Natural killer cell (primary cell): Measurements from ENCODE around the gene PLBD2. TPM values are rescaled to one million over a fixed set of nuclear protein-coding genes. Genes with fewer than 3 reads are reported as not detected.

ENCODE experiments used
- ATAC-seq, 3 donors: fragments of 150-1000 bp in 2 of 3; fragments of 200-7000 bp in 1 of 3; cut with Tn5 transposase; 1 replicate in 1 of 3; 2 replicates in 2 of 3; pipeline ENCODE4 v1.10.0; 2021; ENCODE audit warnings: mild to moderate bottlenecking in 2 of 3, moderate library complexity in 2 of 3
- DNase-seq, 2 donors: peaks; one replicate each; pipeline versions ENCODE4 v3.0.0 to v3.0.0-alpha.2; 2013 to 2021; ENCODE audit warnings: mixed read lengths in 1 of 2
- H3K27ac ChIP-seq: one replicate; pipeline ENCODE4 v1.5.1; 2013; ENCODE audit warnings: mild to moderate bottlenecking, low read length
- H3K27me3 ChIP-seq: one replicate; pipeline ENCODE4 v1.6.1; 2013; ENCODE audit warnings: low read length; ENCODE audit not compliant: control insufficient read depth, insufficient read depth
- H3K36me3 ChIP-seq: one replicate; pipeline ENCODE4 v1.6.1; 2013; ENCODE audit warnings: low read length; ENCODE audit not compliant: control insufficient read depth, insufficient read depth
- H3K4me1 ChIP-seq: one replicate; pipeline ENCODE4 v1.6.1; 2013; ENCODE audit warnings: low read length; ENCODE audit not compliant: control insufficient read depth, insufficient read depth
- H3K4me3 ChIP-seq: one replicate; pipeline ENCODE4 v1.5.1; 2013; ENCODE audit warnings: low read length
- H3K9me3 ChIP-seq: one replicate; pipeline ENCODE4 v1.6.1; 2013; ENCODE audit warnings: low read length; ENCODE audit not compliant: control insufficient read depth, insufficient read depth
- H3K27ac Mint-ChIP-seq, 2 donors: one replicate each; pipeline ENCODE4 v1.8.0; 2022; ENCODE audit warnings: mild to moderate bottlenecking in 2 of 2, mixed read lengths in 2 of 2, moderate library complexity in 1 of 2
- H3K27me3 Mint-ChIP-seq, 2 donors: one replicate each; pipeline ENCODE4 v1.8.0; 2022; ENCODE audit warnings: low read depth in 2 of 2, mixed read lengths in 2 of 2
- H3K36me3 Mint-ChIP-seq: one replicate; pipeline ENCODE4 v1.8.0; 2022; ENCODE audit warnings: mixed read lengths
- H3K4me1 Mint-ChIP-seq, 2 donors: one replicate each; pipeline ENCODE4 v1.8.0; 2022; ENCODE audit warnings: mixed read lengths in 2 of 2
- H3K4me3 Mint-ChIP-seq: one replicate; pipeline ENCODE4 v1.8.0; 2022; ENCODE audit warnings: mild to moderate bottlenecking, moderate library complexity, mixed read lengths
- H3K9me3 Mint-ChIP-seq, 2 donors: one replicate each; pipeline ENCODE4 v1.8.0; 2022; ENCODE audit warnings: mixed read lengths in 2 of 2
- CTCF ChIP-seq: fragments of 200-600 bp; IDR thresholded peaks from one replicate; pipeline ENCODE4 v1.8.0; 2022; ENCODE audit warnings: antibody characterized with exemption
- WGBS: methylation state at CpG from one replicate; pipeline ENCODE4 v1.1.7; 2013; ENCODE audit warnings: missing lambda C conversion rate; ENCODE audit not compliant: insufficient coverage; 5-methylcytosine and 5-hydroxymethylcytosine counted together
- intact Hi-C: fragments of 100-400 bp; cut with micrococcal nuclease; formaldehyde crosslinking; loops from one replicate; pipeline ENCODE4 v1.14.2; 2022
- total RNA-seq, 4 donors: library from RNA; stranded (reverse); fragments of 120-200 nt in 1 of 4; gene quantifications; one replicate each; pipeline versions ENCODE4 v1.2.3 to v1.2.4, GENCODE V29; 2013 to 2022

The PLBD2 gene
- total RNA-seq, 3 donors from 2014 or later (not counting 1 experiment from before 2014, with no cell fraction given): 15.5 to 18.1 (median 16.3) TPM

GRCh38 chr12:113392520-113392919 is 34.1 kb downstream of the PLBD2 start:
- intact Hi-C loops: no loop called here
- H3K27me3 ChIP-seq: no peaks in the 10 kb centered on the region
- peaks cover 2% of the 10 kb centered on the region for H3K36me3 ChIP-seq
- H3K27ac Mint-ChIP-seq: no peak overlapping the region
- no peaks in the 10 kb centered on the region for H3K27me3 Mint-ChIP-seq
- no peaks in the 10 kb centered on the region for H3K9me3 ChIP-seq
- H3K4me1 Mint-ChIP-seq: no peaks in the 10 kb centered on the region
- WGBS: 92% methylated on average over 7 of the region's 7 CpGs
- no peaks in the 10 kb centered on the region for H3K9me3 Mint-ChIP-seq
- H3K4me3 ChIP-seq: no peak overlapping the region
- DNase-seq (no peak), ATAC-seq (no peak)
- no peak overlapping the region for H3K27ac ChIP-seq
- no peaks in the 10 kb centered on the region for H3K4me1 ChIP-seq
- TF ChIP-seq CTCF: no peak
- no peak overlapping the region for H3K4me3 Mint-ChIP-seq
- H3K36me3 Mint-ChIP-seq: no peaks in the 10 kb centered on the region

GRCh38 chr12:113392988-113393579 is 34.7 kb downstream of the PLBD2 start:
- Histone ChIP-seq H3K9me3 (no peaks in the 10 kb centered on the region), H3K4me3 (no peak overlapping the region), H3K36me3 (peaks cover 2% of the 10 kb centered on the region), H3K27ac (no peak overlapping the region), H3K4me1 (no peaks in the 10 kb centered on the region), H3K27me3 (no peaks in the 10 kb centered on the region)
- no peak for TF ChIP-seq CTCF
- H3K36me3 Mint-ChIP-seq: no peaks in the 10 kb centered on the region
- 91% methylated on average over 17 of the region's 17 CpGs for WGBS
- DNase-seq: no peak
- no peaks in the 10 kb centered on the region for H3K27me3 Mint-ChIP-seq
- no peaks in the 10 kb centered on the region for H3K4me1 Mint-ChIP-seq
- H3K27ac Mint-ChIP-seq: no peak overlapping the region
- no peak for ATAC-seq
- no peak overlapping the region for H3K4me3 Mint-ChIP-seq
- intact Hi-C loops: no loop called here
- no peaks in the 10 kb centered on the region for H3K9me3 Mint-ChIP-seq

- no peak overlapping the region for H3K27ac Mint-ChIP-seq
- Histone ChIP-seq H3K4me3 (no peak overlapping the region), H3K27ac (no peak overlapping the region), H3K4me1 (no peaks in the 10 kb centered on the region), H3K36me3 (no peaks in the 10 kb centered on the region), H3K27me3 (no peaks in the 10 kb centered on the region), H3K9me3 (no peaks in the 10 kb centered on the region)
- WGBS: 92% methylated on average over 5 of the region's 5 CpGs
- DNase-seq (no peak), ATAC-seq (no peak)
- H3K4me1 Mint-ChIP-seq: no peaks in the 10 kb centered on the region
- H3K4me3 Mint-ChIP-seq: no peak overlapping the region
- H3K9me3 Mint-ChIP-seq: no peaks in the 10 kb centered on the region
- H3K27me3 Mint-ChIP-seq: no peaks in the 10 kb centered on the region
- intact Hi-C loops: no loop called here
- TF ChIP-seq CTCF: no peak
- H3K36me3 Mint-ChIP-seq: no peaks in the 10 kb centered on the region
Observed at GRCh38 chr12:113393749-113394148, 35.4 kb downstream of the PLBD2 start.

GRCh38 chr12:113395119-113395518 is 36.7 kb downstream of the PLBD2 start:
- Histone ChIP-seq H3K27me3 (no peaks in the 10 kb centered on the region), H3K4me1 (no peaks in the 10 kb centered on the region), H3K27ac (no peak overlapping the region), H3K9me3 (no peaks in the 10 kb centered on the region), H3K4me3 (no peak overlapping the region), H3K36me3 (no peaks in the 10 kb centered on the region)
- Mint-ChIP-seq H3K4me3 (no peak overlapping the region), H3K9me3 (no peaks in the 10 kb centered on the region), H3K27ac (no peak overlapping the region), H3K36me3 (no peaks in the 10 kb centered on the region), H3K27me3 (no peaks in the 10 kb centered on the region), H3K4me1 (no peaks in the 10 kb centered on the region)
- TF ChIP-seq CTCF: no peak
- no peak for ATAC-seq
- 83% methylated on average over 5 of the region's 5 CpGs for WGBS
- no peak for DNase-seq
- intact Hi-C loops: no loop called here
